ENCODE results near the gene RNU7-1. TPM values are rescaled to one million over a fixed set of nuclear protein-coding genes. Genes with fewer than 3 reads are reported as not detected.

Gene RNU7-1
- total RNA-seq: not detected

GRCh38 chr12:6943722-6944380 lies at the start of gene RNU7-1, which contains the start of gene C12orf57:
Gene RNU7-1 (plus strand): TSS chr12:6943816.
Gene C12orf57 (plus strand): TSS chr12:6944022. CDS start chr12:6944122, 100 bp downstream.

DNA sequence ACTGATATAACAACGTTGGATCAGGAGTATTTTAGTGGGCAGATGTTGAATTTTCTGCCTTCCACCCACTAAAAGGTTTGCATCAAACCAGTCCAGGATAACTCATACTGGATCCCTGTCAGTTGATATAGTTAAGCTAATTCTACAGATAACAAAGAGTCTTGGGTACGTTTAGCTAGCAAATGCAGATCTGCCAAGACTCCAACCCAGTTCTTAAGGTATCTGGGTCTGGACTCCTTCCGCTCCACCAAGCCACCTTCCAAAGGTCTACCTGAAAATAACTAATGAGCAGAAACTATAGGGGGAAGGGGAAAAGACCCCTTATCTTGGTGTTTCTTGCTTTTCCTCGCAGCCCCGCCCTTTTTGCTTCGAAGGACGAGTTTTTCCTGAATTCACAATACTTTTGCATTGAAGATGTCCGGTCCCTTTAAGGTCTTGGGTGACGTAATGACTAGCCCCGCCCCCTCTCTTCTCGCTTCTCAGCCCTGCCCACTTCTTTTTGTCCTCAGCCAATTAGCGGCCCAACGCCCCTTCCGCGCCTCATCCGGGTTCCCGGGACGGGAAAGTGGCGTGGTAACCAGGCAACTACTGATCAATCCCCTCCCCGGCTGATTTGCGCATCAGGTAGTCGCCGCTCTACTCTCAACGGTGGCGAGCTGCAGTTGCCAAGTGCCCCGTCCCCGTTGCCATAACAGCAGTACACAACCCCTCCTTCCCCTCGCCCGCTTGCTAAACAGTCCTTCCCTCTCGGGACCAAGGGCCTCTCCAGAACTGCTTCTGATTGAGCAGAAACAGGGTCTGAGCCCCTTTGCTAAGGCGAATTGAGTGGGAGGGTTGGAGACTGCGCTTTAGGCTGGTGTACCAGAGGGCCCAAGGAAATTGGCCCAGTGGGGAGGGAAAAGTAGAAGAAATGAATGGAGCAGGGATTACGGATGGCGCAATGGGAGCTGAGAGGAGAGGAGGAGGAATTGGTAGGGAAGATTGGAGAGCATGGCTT lies 39.0 kb upstream of the RNU7-1 start, which contains the start of gene LRRC23:
Gene LRRC23, plus strand, starts transcription at position 543 of the 997 bp plus-strand sequence. CDS start 812 bp downstream, outside the sequence.

GRCh38 chr12:6914246-6914946 lies 29.2 kb upstream of the RNU7-1 start, which contains the start of gene ENO2:
Gene ENO2 (plus strand): TSS chr12:6914580. CDS start chr12:6915833, 1,253 bp downstream.

GRCh38 chr12:6927379-6928021 lies 16.1 kb upstream of the RNU7-1 start, which contains the start of gene ATN1:
Gene ATN1 (plus strand): TSS chr12:6927959. CDS start chr12:6934002, 6,043 bp downstream.

GRCh38 chr12:6950811-6951540 lies 7.4 kb downstream of the RNU7-1 start, which contains the start of gene PTPN6:
Gene PTPN6 (plus strand): TSS chr12:6951356. CDS start chr12:6951513, 157 bp downstream.

Small RNA genes lying within 50 kb of the gene (small RNA-seq; reads per million reads assigned to genes)
- gene MIR141: not detected
- gene MIR200C: 0.10 reads per million
- gene RNU7-1: not detected
- gene SCARNA12: 0.67 reads per million, percentile 66 among the genes with 10 or more reads in this experiment

Other genes with a start within 250 kb of the RNU7-1 start
- gene PIANP, start 243.0 kb upstream of the RNU7-1 start, total RNA-seq: 4.4 TPM
- 41.5 TPM for gene COPS7A, start 219.8 kb upstream of the RNU7-1 start, total RNA-seq
- gene MLF2, start 190.7 kb upstream of the RNU7-1 start, total RNA-seq: 104 TPM
- gene PTMS, start 177.5 kb upstream of the RNU7-1 start, total RNA-seq: 84.2 TPM
- gene LAG3, start 171.3 kb upstream of the RNU7-1 start, total RNA-seq: not detected
- gene CD4, start 154.3 kb upstream of the RNU7-1 start, total RNA-seq: 4.8 TPM
- gene GPR162, start 122.0 kb upstream of the RNU7-1 start, total RNA-seq: 87.9 TPM
- 15.0 TPM for gene P3H3, start 115.4 kb upstream of the RNU7-1 start, total RNA-seq
- 3.2 TPM for gene GNB3, start 102.9 kb upstream of the RNU7-1 start, total RNA-seq
- gene CDCA3, start 92.5 kb upstream of the RNU7-1 start, total RNA-seq: 6.2 TPM
- 91.1 TPM for gene USP5, start 91.7 kb upstream of the RNU7-1 start, total RNA-seq
- gene TPI1, start 76.3 kb upstream of the RNU7-1 start, total RNA-seq: 349 TPM
- gene SPSB2, start 70.5 kb upstream of the RNU7-1 start, total RNA-seq: 2.3 TPM
- 27.7 TPM for gene LRRC23, start 39.0 kb upstream of the RNU7-1 start, total RNA-seq
- 308 TPM for gene ENO2, start 29.2 kb upstream of the RNU7-1 start, total RNA-seq
- 13.1 TPM for gene ATN1, start 15.9 kb upstream of the RNU7-1 start, total RNA-seq
- gene C12orf57, start 206 bp downstream of the RNU7-1 start, total RNA-seq: 203 TPM
- gene PTPN6, start 7.5 kb downstream of the RNU7-1 start, total RNA-seq: 5.8 TPM
- gene PHB2, start 26.8 kb downstream of the RNU7-1 start, total RNA-seq: 100 TPM
- 20.8 TPM for gene EMG1, start 27.1 kb downstream of the RNU7-1 start, total RNA-seq
- 13.8 TPM for gene LPCAT3, start 74.7 kb downstream of the RNU7-1 start, total RNA-seq
- 13.1 TPM for gene C1S, start 116.9 kb downstream of the RNU7-1 start, total RNA-seq
- 6.7 TPM for gene C1R, start 148.6 kb downstream of the RNU7-1 start, total RNA-seq
- 4.6 TPM for gene C1RL, start 165.4 kb downstream of the RNU7-1 start, total RNA-seq
- 0.46 TPM for gene RBP5, start 185.1 kb downstream of the RNU7-1 start, total RNA-seq
- 184 TPM for gene CLSTN3, start 186.6 kb downstream of the RNU7-1 start, total RNA-seq
- 58.1 TPM for gene PEX5, start 245.9 kb downstream of the RNU7-1 start, total RNA-seq

Data from diencephalon (tissue), 1 donor.